Raji (cell line): Measurements from ENCODE around the gene KXD1.

Experiments used
- POLR2A ChIP-seq: IDR thresholded peaks from 2 replicates; pipeline ENCODE4 v1.6.1; 2011; ENCODE audit warnings: low read depth, low read length, control low read depth; ENCODE audit not compliant: insufficient read depth

The KXD1 gene

DNA sequence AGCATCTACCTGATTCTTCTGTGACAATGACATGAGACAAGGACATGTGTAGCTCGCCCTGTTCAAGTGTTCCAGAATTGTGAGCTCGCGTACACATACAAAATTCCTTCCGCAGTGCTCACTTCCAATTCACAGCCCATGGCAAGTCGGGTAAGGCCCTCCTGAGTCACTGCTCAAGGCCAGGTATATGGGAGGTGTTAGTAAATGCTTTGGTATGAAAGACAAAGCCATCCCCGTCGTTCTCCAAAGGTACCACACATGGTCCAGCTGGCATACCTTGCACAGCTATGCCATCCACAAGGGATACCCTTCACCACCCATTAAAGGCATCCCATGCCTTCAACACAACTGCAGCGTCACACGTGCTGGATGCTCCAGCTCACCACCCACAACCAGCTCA, 31.4 kb upstream of the KXD1 start:
- no peak for TF ChIP-seq POLR2A

- TF ChIP-seq POLR2A = no peak
Measured at GRCh38 chr19:18529782-18530181, 27.9 kb upstream of the KXD1 start.

- TF ChIP-seq POLR2A = no peak
Measured at GRCh38 chr19:18531485-18531884, 26.2 kb upstream of the KXD1 start.

- no peak for TF ChIP-seq POLR2A
Measured at GRCh38 chr19:18532168-18532890, 25.3 kb upstream of the KXD1 start.

DNA sequence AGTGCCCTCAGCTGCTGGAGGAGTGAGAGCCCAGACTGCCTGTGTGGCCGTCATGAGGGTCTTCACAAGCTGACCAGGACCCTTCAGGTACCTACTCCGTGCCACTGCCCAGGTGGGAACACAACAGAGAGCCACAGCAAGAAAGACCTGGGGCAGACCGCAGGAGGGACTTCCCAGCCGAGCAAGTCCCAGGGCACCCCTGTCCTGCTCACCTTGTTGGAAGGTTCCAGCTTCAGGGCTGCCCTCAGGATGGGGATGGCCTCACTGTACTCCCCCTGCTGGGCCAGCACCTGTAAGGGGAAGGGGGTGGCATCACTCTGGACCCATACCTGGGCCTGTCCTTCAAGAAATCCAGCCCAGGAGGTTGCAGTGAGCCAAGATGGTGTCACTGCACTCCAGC, 24.6 kb upstream of the KXD1 start:
- no peak for TF ChIP-seq POLR2A

- no peak for TF ChIP-seq POLR2A
Measured at GRCh38 chr19:18536475-18536874, 21.2 kb upstream of the KXD1 start.

GRCh38 chr19:18537431-18537830, 20.2 kb upstream of the KXD1 start:
- no peak for TF ChIP-seq POLR2A

DNA sequence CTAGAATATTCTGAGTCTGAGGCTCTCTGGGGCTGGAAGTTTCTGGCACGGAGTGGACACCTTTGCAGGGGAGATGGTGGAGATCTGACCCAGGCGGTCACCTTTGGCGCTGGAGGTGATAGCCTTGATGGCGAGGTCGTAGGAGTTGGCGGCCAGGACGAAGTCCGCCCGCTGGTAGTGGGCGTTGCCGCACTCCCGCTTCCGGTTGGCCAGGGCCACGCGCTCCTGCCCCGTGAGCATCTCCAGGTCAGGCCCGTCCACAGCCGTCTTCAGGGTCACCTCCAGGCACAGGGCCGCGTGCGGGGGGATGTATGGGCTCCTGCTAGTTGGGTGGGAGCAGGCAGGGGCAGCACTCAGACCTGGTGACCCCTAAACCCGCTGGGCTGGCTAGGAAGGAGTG, 19.6 kb upstream of the KXD1 start:
- no peak for TF ChIP-seq POLR2A

- TF ChIP-seq POLR2A = no peak
Measured at GRCh38 chr19:18539372-18539771, 18.3 kb upstream of the KXD1 start.

GRCh38 chr19:18541258-18541991, 16.2 kb upstream of the KXD1 start:
- TF ChIP-seq POLR2A = no peak

GRCh38 chr19:18541992-18542940, 15.4 kb upstream of the KXD1 start:
- no peak for TF ChIP-seq POLR2A

DNA sequence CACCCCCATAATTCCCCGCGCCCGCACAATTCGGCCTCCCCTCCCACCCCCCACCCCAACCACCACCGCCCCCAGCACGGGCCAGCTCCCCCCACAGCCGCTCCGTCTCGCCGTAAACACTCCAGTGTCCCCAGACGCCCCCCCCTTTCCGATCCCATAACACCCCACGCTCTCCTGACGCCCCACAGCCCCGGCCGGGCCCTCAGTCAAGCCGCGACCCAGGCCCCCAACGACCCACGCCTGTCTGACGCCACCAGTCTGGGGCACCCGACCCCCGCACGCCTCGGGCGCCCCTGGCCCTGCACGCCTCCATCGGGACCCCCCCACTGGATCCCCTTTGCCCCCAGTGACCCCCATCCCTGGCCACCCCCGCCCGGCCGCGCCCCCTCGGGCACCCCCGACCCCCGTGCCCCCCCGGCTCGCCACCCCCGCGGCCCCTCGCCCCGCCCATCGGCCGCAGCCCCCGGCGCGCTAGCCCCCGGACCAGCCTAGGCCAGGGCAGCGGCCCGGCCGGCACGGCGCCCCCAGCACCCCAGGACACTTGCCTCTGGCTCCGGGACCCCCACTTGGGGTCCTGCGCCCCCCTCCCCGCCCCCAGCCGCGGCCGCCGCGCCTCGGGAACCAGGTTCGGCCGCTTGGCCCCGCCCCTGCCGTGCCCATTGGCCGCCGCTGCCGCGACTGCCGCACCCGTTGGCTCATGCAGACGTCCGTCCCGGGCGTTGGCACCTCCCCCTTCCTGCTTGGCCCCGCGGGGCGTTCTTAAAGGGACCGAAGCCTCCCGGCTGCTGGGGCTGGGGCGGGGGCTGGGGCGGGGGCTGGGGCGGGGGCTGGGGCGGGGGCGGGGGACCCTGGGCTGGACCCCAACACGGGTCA, 14.5 kb upstream of the KXD1 start, which contains the start of gene FKBP8:
TSS of gene FKBP8 (minus strand) at position 633 of the 873 bp plus-strand sequence. CDS start 1,603 bp downstream, outside the sequence.
- no peak for TF ChIP-seq POLR2A

DNA sequence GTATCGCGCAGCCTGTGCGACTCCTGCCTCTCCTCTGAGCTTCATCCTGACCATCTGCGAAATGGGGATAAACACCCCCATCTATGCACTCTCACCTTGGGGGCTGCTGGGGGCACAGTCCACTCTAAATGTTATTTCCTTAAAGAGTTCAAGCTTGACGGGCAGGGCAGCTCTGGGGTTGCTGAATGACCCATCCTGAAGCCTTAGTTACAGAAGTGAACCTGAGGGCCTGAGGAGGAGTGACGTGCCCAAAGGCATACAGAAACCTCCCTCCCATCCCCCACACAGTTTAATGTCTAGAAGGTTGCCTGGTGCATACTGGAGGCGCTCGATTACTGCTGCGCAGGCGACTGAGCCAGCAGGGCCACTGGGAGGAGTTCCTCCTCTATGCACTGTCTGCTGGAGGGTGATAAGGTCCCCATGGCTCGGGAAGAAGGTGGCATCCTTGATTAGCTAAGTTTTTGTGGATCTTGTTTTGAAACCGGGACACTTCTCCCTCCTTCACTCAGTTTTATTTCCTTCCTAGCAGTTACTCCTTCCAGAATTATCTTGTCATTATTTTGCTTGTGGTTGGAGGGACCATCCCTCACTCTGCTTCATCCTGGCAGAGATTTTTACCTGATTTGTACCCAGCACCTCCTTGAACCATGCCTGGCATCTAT, 13.7 kb upstream of the KXD1 start:
- TF ChIP-seq POLR2A = peak; percentile 59

GRCh38 chr19:18551631-18552030, 6.0 kb upstream of the KXD1 start:
- no peak for TF ChIP-seq POLR2A
